H1 (cell line): ENCODE data around the gene GDNF. TPM values are rescaled to one million over a fixed set of nuclear protein-coding genes. Genes with fewer than 3 reads are reported as not detected.

Source experiments
- CTCF ChIA-PET: fragments of 300-600 bp; sonication (Branson Sonifier 250); formaldehyde crosslinking; loops from one replicate; lab custom pipeline; 2021; ENCODE audit not compliant: partially characterized antibody; lab: Charles Lee
- POLR2A ChIA-PET: fragments of 300-600 bp; sonication (Branson Sonifier 250); formaldehyde crosslinking; loops from one replicate; lab custom pipeline; 2021; ENCODE audit warnings: inconsistent platforms; ENCODE audit not compliant: partially characterized antibody; lab: Charles Lee
- DNase-seq, 2 experiments: peaks; one replicate each; pipeline versions ENCODE4 v3.0.0 to v3.0.0-alpha.2; 2010 to 2022; ENCODE audit warnings: low spot score in 2 of 2, low read depth in 1 of 2, mixed read lengths in 1 of 2
- FAIRE-seq: peaks from 2 replicates; lab custom pipeline; 2011; peaks lifted over from hg19 to GRCh38; lab: Jason Lieb, UNC
- H2AFZ ChIP-seq: 2 replicates; pipeline ENCODE4 v1.8.1; 2012; ENCODE audit warnings: low read length, inconsistent platforms
- H2AK5ac ChIP-seq: 2 replicates; pipeline ENCODE4 v1.6.1; 2013; ENCODE audit warnings: low read depth, low read length
- H2BK120ac ChIP-seq: replicated peaks from 2 replicates; pipeline ENCODE3; 2013; ENCODE audit warnings: low read depth, low read length, inconsistent platforms
- H2BK12ac ChIP-seq: 2 replicates; pipeline ENCODE4 v1.6.1; 2013; ENCODE audit warnings: low read depth, low read length
- H2BK15ac ChIP-seq: 2 replicates; pipeline ENCODE4 v1.6.1; 2013; ENCODE audit warnings: low read length
- H2BK20ac ChIP-seq: 2 replicates; pipeline ENCODE4 v1.6.1; 2013; ENCODE audit warnings: low read length
- H2BK5ac ChIP-seq: 2 replicates; pipeline ENCODE4 v1.6.1; 2013; ENCODE audit warnings: low read depth, low read length
- H3K14ac ChIP-seq: 2 replicates; pipeline ENCODE4 v1.6.1; 2013; ENCODE audit warnings: inconsistent platforms; ENCODE audit not compliant: insufficient read length
- H3K18ac ChIP-seq: 2 replicates; pipeline ENCODE4 v1.6.1; 2013; ENCODE audit warnings: low read length; ENCODE audit errors: extremely low read depth
- H3K23ac ChIP-seq: 2 replicates; pipeline ENCODE4 v1.6.1; 2013; ENCODE audit warnings: inconsistent platforms; ENCODE audit not compliant: insufficient read length
- H3K23me2 ChIP-seq: 2 replicates; pipeline ENCODE4 v1.6.1; 2013; ENCODE audit warnings: low read depth, low read length
- H3K27ac ChIP-seq: 2 replicates; pipeline ENCODE4 v1.6.1; 2011; ENCODE audit warnings: low read depth, low read length, inconsistent platforms
- H3K27me3 ChIP-seq, 4 experiments: replicated peaks in 1 of 4; 1 replicate in 1 of 4; 2 replicates in 3 of 4; pipeline versions ENCODE4 v1.6.1 to v1.8.1; 2011 to 2013; ENCODE audit warnings: low read length in 3 of 4, mild to moderate bottlenecking in 3 of 4, inconsistent platforms in 2 of 4, mixed read lengths in 2 of 4, moderate library complexity in 1 of 4; ENCODE audit not compliant: control insufficient read depth in 3 of 4, insufficient read depth in 3 of 4; ENCODE audit errors: extremely low read depth in 1 of 4
- H3K36me3 ChIP-seq, 4 experiments: 2 replicates each; pipeline versions ENCODE4 v1.6.1 to v1.8.1; 2011 to 2013; ENCODE audit warnings: mild to moderate bottlenecking in 4 of 4, low read length in 3 of 4, moderate library complexity in 2 of 4, control low read depth in 1 of 4, inconsistent platforms in 1 of 4; ENCODE audit not compliant: insufficient read depth in 4 of 4, control insufficient read depth in 2 of 4
- H3K4ac ChIP-seq: replicated peaks from 2 replicates; pipeline ENCODE3; 2013; ENCODE audit warnings: low read length, low read depth, mixed read lengths, inconsistent platforms; ENCODE audit not compliant: insufficient read length
- H3K4me1 ChIP-seq, 4 experiments: replicated peaks in 1 of 4; 1 replicate in 1 of 4; 2 replicates in 3 of 4; pipeline versions ENCODE4 v1.6.1 to v1.8.1; 2011 to 2013; ENCODE audit warnings: low read length in 3 of 4, inconsistent platforms in 2 of 4, mixed read lengths in 1 of 4; ENCODE audit not compliant: insufficient read depth in 4 of 4, control insufficient read depth in 3 of 4
- H3K4me2 ChIP-seq, 2 experiments: 2 replicates each; pipeline versions ENCODE4 v1.6.1 to v1.8.1; 2011 to 2013; ENCODE audit warnings: low read depth in 2 of 2, low read length in 2 of 2, control low read depth in 1 of 2, inconsistent platforms in 1 of 2, mild to moderate bottlenecking in 1 of 2; ENCODE audit not compliant: insufficient read depth in 1 of 2
- H3K4me3 ChIP-seq, 4 experiments: fragments of 200-600, 300-600 bp in 1 of 4; sonication (generic), shearing (Covaris generic), sonication (Bioruptor Twin) in 1 of 4; 2 replicates each; pipeline versions ENCODE4 v1.5.1 to v1.8.1; 2011 to 2016; ENCODE audit warnings: low read length in 4 of 4, low read depth in 3 of 4, control low read depth in 2 of 4, inconsistent platforms in 2 of 4, mild to moderate bottlenecking in 2 of 4, mixed read lengths in 1 of 4, moderate library complexity in 1 of 4; ENCODE audit not compliant: insufficient read depth in 2 of 4; ENCODE audit errors: extremely low read depth in 1 of 4
- H3K56ac ChIP-seq: replicated peaks from 2 replicates; pipeline ENCODE3; 2013; ENCODE audit warnings: low read depth, mild to moderate bottlenecking, mixed read lengths, low read length, inconsistent platforms; ENCODE audit not compliant: insufficient read length
- H3K79me1 ChIP-seq: 2 replicates; pipeline ENCODE4 v1.6.1; 2013; ENCODE audit warnings: low read depth, low read length, control low read depth
- H3K79me2 ChIP-seq, 2 experiments: 2 replicates each; pipeline versions ENCODE4 v1.6.1 to v1.8.1; 2012 to 2013; ENCODE audit warnings: low read length in 2 of 2, mild to moderate bottlenecking in 2 of 2, inconsistent platforms in 1 of 2; ENCODE audit not compliant: insufficient read depth in 2 of 2, control insufficient read depth in 1 of 2
- H3K9ac ChIP-seq, 4 experiments: replicated peaks in 1 of 4; 1 replicate in 1 of 4; 2 replicates in 3 of 4; pipeline versions ENCODE4 v1.6.1 to v1.8.1; 2011 to 2013; ENCODE audit warnings: low read depth in 3 of 4, low read length in 3 of 4, control low read depth in 2 of 4, mild to moderate bottlenecking in 2 of 4, moderate library complexity in 2 of 4, inconsistent platforms in 1 of 4; ENCODE audit errors: extremely low read depth in 1 of 4
- H3K9me3 ChIP-seq, 2 experiments: 2 replicates each; pipeline versions ENCODE4 v1.6.1 to v1.8.1; 2012 to 2013; ENCODE audit warnings: mild to moderate bottlenecking in 2 of 2, moderate library complexity in 2 of 2, control low read depth in 1 of 2, inconsistent platforms in 1 of 2, low read depth in 1 of 2, low read length in 1 of 2, mixed read lengths in 1 of 2; ENCODE audit not compliant: insufficient read depth in 2 of 2
- H4K20me1 ChIP-seq, 2 experiments: replicated peaks in 1 of 2; 2 replicates each; pipeline versions ENCODE3 to v1.8.1; 2011 to 2013; ENCODE audit warnings: inconsistent platforms in 2 of 2, low read length in 2 of 2, mild to moderate bottlenecking in 1 of 2; ENCODE audit not compliant: insufficient read depth in 2 of 2, control insufficient read depth in 1 of 2
- H4K5ac ChIP-seq: 2 replicates; pipeline ENCODE4 v1.6.1; 2013; ENCODE audit warnings: low read length, low read depth, mixed read lengths, inconsistent platforms; ENCODE audit not compliant: insufficient read length
- H4K8ac ChIP-seq: 2 replicates; pipeline ENCODE4 v1.8.0; 2013; ENCODE audit warnings: mild to moderate bottlenecking, moderate library complexity, low read length, inconsistent platforms; ENCODE audit not compliant: insufficient read depth; ENCODE audit errors: extremely low read depth
- H4K91ac ChIP-seq: replicated peaks from 2 replicates; pipeline ENCODE3; 2013; ENCODE audit warnings: low read length, mixed read lengths, inconsistent platforms; ENCODE audit not compliant: insufficient read length
- BACH1 ChIP-seq: IDR thresholded peaks from 2 replicates; pipeline ENCODE4 v1.6.1; 2012; ENCODE audit warnings: low read length, improper control_type of control experiment
- CBX8 ChIP-seq: fragments of 300-800, 300-1000 bp; sonication (generic); IDR thresholded peaks from 2 replicates; pipeline ENCODE4 v1.7.1; 2016; ENCODE audit warnings: low read depth, low read length, borderline replicate concordance
- EGR1 ChIP-seq: IDR thresholded peaks from 2 replicates; pipeline ENCODE4 v1.6.1; 2011; ENCODE audit warnings: low read depth, low read length, borderline replicate concordance
- HDAC2 ChIP-seq, 2 experiments: fragments of 300-600 bp in 1 of 2; sonication (generic) in 1 of 2; IDR thresholded peaks; 2 replicates each; pipeline ENCODE4 v1.6.1; 2011 to 2012; ENCODE audit warnings: low read depth in 2 of 2, low read length in 2 of 2, mild to moderate bottlenecking in 2 of 2, moderate library complexity in 2 of 2, borderline replicate concordance in 1 of 2, inconsistent platforms in 1 of 2
- HDAC6 ChIP-seq: IDR thresholded peaks from one replicate; pipeline ENCODE4 v1.7.1; 2012; ENCODE audit warnings: low read depth, mild to moderate bottlenecking, inconsistent platforms, low read length, moderate library complexity
- JUND ChIP-seq: IDR thresholded peaks from 2 replicates; pipeline ENCODE4 v1.6.1; 2011; ENCODE audit warnings: mild to moderate bottlenecking, improper control_type of control experiment, low read length
- POLR2AphosphoS5 ChIP-seq: IDR thresholded peaks from 2 replicates; pipeline ENCODE4 v1.6.1; 2011; ENCODE audit warnings: low read depth, low read length
- POU5F1 ChIP-seq: IDR thresholded peaks from 2 replicates; pipeline ENCODE4 v1.6.1; 2011; ENCODE audit warnings: low read depth, mild to moderate bottlenecking, low read length, moderate library complexity
- SIRT6 ChIP-seq: IDR thresholded peaks from one replicate; pipeline ENCODE4 v1.7.1; 2012; ENCODE audit warnings: low read length, inconsistent platforms
- SIX5 ChIP-seq: IDR thresholded peaks from 2 replicates; pipeline ENCODE4 v1.6.1; 2011; ENCODE audit warnings: mild to moderate bottlenecking, low read depth, low read length
- SP1 ChIP-seq: IDR thresholded peaks from 2 replicates; pipeline ENCODE4 v1.6.1; 2011; ENCODE audit warnings: low read depth, low read length
- TBP ChIP-seq: IDR thresholded peaks from 2 replicates; pipeline ENCODE4 v1.6.1; 2011; ENCODE audit warnings: low read depth, low read length, improper control_type of control experiment
- TEAD4 ChIP-seq: IDR thresholded peaks from 2 replicates; pipeline ENCODE4 v1.6.1; 2012; ENCODE audit warnings: low read depth, low read length, inconsistent platforms, mixed read lengths
- ZNF274 ChIP-seq: IDR thresholded peaks from 2 replicates; pipeline ENCODE4 v1.7.0; 2012; ENCODE audit warnings: low read length, borderline replicate concordance; ENCODE audit errors: extremely low read depth
- WGBS, 2 experiments: shearing (Covaris generic) in 1 of 2; methylation state at CpG; one replicate each; pipeline versions ENCODE4 v1.1.6 to v1.1.7; 2013 to 2015; ENCODE audit warnings: low lambda C conversion rate in 2 of 2, mixed read lengths in 2 of 2, inconsistent platforms in 1 of 2, low coverage in 1 of 2, missing lambda C conversion rate in 1 of 2; ENCODE audit not compliant: insufficient replicate concordance in 2 of 2, insufficient coverage in 1 of 2, insufficient read length in 1 of 2; ENCODE audit errors: extremely low coverage in 1 of 2, missing lambda C conversion rate in 1 of 2; 5-methylcytosine and 5-hydroxymethylcytosine counted together
- polyA plus RNA-seq, 7 experiments: library from polyadenylated mRNA; depleted of rRNA in 3 of 7; stranded (reverse) in 5 of 7; unstranded in 2 of 7; fragments of >200 nt in 5 of 7; fragments of 200-250 nt in 2 of 7; gene quantifications; 1 replicate in 5 of 7; 2 replicates in 1 of 7; 4 replicates in 1 of 7; pipeline versions ENCODE4 v1.2.1 to v1.2.3, GENCODE V29; 2011 to 2013; ENCODE audit warnings: missing spikeins in 2 of 7, mixed read lengths in 2 of 7
- total RNA-seq: library from RNA; stranded (reverse); fragmentation: NEBNext Ultra II Directional; extraction: Animal tissue kit (Norgen Biotek cat#: 25700); gene quantifications from 2 replicates; pipeline ENCODE4 v1.2.1, GENCODE V29; 2021

The GDNF gene
- total and polyA plus RNA-seq, 2 of the 8 experiments (the other 6 are each of a cell fraction or from before 2014, with no cell fraction given), result 0.15 to 2.0 TPM

DNA sequence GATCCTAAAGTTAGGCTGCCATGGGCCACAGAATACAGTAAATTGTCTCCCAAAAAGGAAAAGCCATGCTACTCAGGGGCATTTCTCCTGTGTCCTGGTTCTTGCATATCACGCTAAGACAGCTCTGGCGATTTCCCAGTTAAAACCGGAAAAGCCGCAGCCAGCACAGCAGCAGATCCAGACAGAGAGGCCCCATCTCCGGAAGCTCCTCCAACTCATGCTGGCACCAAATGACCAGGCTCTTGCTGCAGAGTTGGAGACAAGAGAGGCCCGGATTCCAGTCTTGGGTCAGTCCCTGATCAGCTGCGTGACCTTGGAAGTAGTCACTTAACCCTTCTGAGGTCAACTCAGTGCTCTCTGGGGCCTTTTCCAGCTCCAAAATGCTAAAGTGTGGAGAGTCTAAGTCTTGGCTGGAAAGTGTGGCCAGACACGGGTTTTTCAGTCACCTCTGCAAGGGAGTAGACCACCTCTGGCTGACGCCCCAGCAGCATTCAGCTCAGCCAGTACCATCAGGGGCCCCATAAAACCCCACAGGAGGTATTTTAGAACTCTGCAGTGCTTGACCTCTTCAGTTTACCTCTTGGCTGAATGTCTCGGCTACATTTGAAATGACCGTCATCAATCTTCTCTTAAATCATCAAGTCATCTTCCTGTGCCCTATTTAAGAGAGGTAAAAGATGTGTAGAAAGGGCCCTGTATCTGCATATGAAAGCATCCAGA, 16.2 kb downstream of the GDNF start:
- no peak overlapping the region for H3K4me3 ChIP-seq
- peaks cover 0 to 5% (median 2%) of the 10 kb centered on the region in 4 experiments; a peak in 3 of 7 replicates for H3K4me1 ChIP-seq
- H2AK5ac ChIP-seq, result no peak overlapping the region
- no peaks in the 10 kb centered on the region for H3K79me1 ChIP-seq
- H4K20me1 ChIP-seq, result no peaks in the 10 kb centered on the region
- H3K18ac ChIP-seq, result no peak overlapping the region
- peaks cover 0 to 3% (median 0%) of the 10 kb centered on the region in 4 experiments; a peak in 2 of 7 replicates for H3K27me3 ChIP-seq
- H4K91ac ChIP-seq, result no peak overlapping the region
- CTCF ChIA-PET, result interaction anchor here (1.1 to 3.6 kb wide), 3 partner anchors 12 to 369 kb away, joined by 3 to 17 read pairs (median 11); no protein-coding TSS in a partner anchor
- H2AFZ ChIP-seq, result no peak overlapping the region
- no peak overlapping the region for H2BK20ac ChIP-seq
- TF ChIP-seq TBP (no peak), EGR1 (no peak), SIRT6 (no peak), CBX8 (no peak), HDAC2 (IDR thresholded peaks at IDR 0.05; ENCODE audit: borderline replicate concordance in 1 of 2, low read depth in 2 of 2, low read length in 2 of 2) (no peak), ZNF274 (no peak), BACH1 (no peak), SP1 (no peak), POU5F1 (no peak), JUND (no peak), HDAC6 (no peak), SIX5 (no peak), TEAD4 (no peak), POLR2AphosphoS5 (no peak)
- no peak overlapping the region for H2BK5ac ChIP-seq
- FAIRE-seq (no peak), DNase-seq (no peak)
- H3K27ac ChIP-seq, result no peak overlapping the region
- WGBS, 2 experiments, result 90% methylated on average over 11 of the region's 11 CpGs; no CpG with 5 or more reads in 1 of the 2 experiments
- POLR2A ChIA-PET, result no interaction called here
- no peak overlapping the region for H4K5ac ChIP-seq
- no peak overlapping the region for H3K23ac ChIP-seq
- no peak overlapping the region for H3K9ac ChIP-seq
- H3K79me2 ChIP-seq, result no peaks in the 10 kb centered on the region
- no peak overlapping the region for H3K14ac ChIP-seq
- H3K36me3 ChIP-seq, result no peaks in the 10 kb centered on the region
- no peaks in the 10 kb centered on the region for H3K23me2 ChIP-seq
- H3K4ac ChIP-seq, result no peak overlapping the region
- H3K9me3 ChIP-seq, result no peaks in the 10 kb centered on the region
- no peak overlapping the region for H3K56ac ChIP-seq
- H3K4me2 ChIP-seq, result no peak overlapping the region
- no peak overlapping the region for H2BK15ac ChIP-seq
- H4K8ac ChIP-seq, result no peak overlapping the region
- no peak overlapping the region for H2BK12ac ChIP-seq
- H2BK120ac ChIP-seq, result no peak overlapping the region
